GM12865 (cell line): ENCODE measurements around the gene FTCD.

Source experiments
- DNase-seq: peaks from one replicate; pipeline ENCODE4 v3.0.0; 2010; ENCODE audit warnings: low read depth
- H3K4me3 ChIP-seq: 2 replicates; pipeline ENCODE4 v1.5.1; 2011; ENCODE audit warnings: mild to moderate bottlenecking, low read depth, low read length, control low read depth
- CTCF ChIP-seq: IDR thresholded peaks from 2 replicates; pipeline ENCODE4 v1.5.1; 2011; ENCODE audit warnings: low read length, control low read depth, low read depth, inconsistent platforms; ENCODE audit not compliant: insufficient read depth; ENCODE audit errors: missing control alignments

Gene FTCD

GRCh38 chr21:46126309-46127238 is 28.8 kb downstream of the FTCD start:
- H3K4me3 ChIP-seq: no peak overlapping the region
- DNase-seq: no peak
- no peak for TF ChIP-seq CTCF

DNA sequence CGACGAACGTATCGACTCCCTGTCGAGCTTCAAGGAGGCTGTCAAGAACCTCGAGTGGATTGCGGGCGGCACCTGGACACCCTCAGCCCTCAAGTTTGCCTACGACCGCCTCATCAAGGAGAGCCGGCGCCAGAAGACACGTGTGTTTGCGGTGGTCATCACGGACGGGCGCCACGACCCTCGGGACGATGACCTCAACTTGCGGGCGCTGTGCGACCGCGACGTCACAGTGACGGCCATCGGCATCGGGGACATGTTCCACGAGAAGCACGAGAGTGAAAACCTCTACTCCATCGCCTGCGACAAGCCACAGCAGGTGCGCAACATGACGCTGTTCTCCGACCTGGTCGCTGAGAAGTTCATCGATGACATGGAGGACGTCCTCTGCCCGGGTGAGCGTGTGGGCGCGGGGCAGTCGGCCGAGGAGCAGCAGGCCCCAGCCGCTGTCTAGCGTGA is 29.5 kb downstream of the FTCD start:
- DNase-seq: no peak
- no peak for TF ChIP-seq CTCF
- no peak overlapping the region for H3K4me3 ChIP-seq

GRCh38 chr21:46124926-46125845 is 30.2 kb downstream of the FTCD start:
- H3K4me3 ChIP-seq: no peak overlapping the region
- TF ChIP-seq CTCF: no peak
- no peak for DNase-seq

DNA sequence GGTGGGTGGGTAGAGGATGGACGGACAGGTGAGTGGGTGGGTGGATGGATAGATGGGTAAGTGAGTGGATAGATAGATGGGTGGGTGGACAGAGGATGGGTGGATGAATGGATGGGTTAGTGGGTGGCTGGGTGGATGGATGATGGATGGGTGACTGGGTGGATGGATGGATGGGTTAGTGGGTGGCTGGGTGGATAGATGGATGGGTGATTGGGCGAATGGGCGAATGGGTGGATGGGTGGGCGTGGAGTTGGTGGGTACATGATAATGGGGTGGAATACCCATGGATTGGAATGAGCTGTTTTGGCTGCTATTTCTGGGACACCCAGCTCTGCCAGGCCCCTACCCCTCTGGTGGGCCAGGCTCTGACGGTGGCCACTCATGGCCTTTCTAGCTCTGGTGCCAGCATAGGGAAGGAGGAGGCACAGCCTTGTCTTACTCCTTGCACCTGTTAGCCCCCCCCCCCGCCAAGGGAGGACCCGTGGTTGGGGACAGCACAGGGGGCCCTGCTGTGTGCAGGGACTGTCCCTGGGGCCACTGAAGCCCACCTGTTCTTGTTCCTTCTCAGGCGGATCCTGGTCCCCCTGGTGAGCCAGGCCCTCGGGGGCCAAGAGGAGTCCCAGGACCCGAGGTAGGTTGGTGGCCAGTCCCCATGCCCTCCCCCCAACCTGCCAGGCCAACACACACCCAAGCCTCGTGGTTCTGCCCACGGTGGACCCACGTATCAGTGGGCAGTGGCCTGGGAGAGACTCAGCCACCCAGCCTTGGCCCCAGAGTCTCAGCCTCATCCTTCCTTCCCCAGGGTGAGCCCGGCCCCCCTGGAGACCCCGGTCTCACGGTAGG is 31.1 kb downstream of the FTCD start:
- TF ChIP-seq CTCF: no peak
- DNase-seq: no peak
- H3K4me3 ChIP-seq: no peak overlapping the region

DNA sequence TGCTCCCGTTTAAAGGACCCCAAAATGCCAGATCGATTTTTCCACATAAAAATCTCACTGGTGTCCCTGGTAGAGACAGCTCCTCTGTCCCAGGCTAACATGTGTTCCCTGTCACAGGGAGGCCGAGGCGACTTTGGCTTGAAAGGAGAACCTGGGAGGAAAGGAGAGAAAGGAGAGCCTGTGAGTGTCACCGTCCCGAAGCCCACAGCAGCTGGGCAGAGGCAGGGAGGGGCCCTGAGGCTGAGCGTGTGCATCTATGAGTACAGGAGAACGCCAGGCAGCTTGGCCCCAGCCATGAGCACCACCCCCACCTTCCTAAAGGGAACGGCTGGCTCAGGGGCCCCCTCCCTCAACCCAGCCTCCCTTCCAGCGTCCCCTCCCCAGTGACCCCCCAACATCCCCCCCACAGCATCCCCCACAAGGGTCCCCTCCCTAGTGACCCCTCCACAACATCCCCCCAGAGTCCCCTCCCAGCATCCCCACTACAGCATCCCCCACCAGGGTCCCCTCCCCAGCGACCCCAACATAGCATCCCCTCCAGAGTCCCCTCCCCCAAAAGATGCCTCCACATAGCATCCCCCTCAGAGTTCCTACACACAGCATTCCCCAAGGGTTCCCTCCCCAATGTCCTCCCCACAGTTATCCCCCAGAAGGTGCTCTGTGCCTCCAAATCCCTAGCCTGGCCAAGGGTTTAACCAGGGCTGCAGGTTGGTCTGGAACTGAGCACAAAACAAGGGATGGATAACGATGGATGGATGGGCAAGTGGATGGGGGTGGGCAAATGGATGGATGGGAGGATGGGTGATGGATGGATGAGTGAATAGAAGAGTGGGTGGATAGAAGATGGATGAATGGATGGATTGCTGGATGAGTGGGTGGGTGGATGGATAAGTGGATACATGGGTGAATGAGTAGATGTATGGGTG is 32.4 kb downstream of the FTCD start:
- no peak for DNase-seq
- H3K4me3 ChIP-seq: no peak overlapping the region
- TF ChIP-seq CTCF: no peak

- no peak overlapping the region for H3K4me3 ChIP-seq
- DNase-seq: no peak
- TF ChIP-seq CTCF: no peak
Measured at GRCh38 chr21:46122237-46122671, 33.1 kb downstream of the FTCD start.
